Spleen (tissue), 7 donors: Measurements from ENCODE around the gene STOM.

Experiments
- POLR2A ChIP-seq, 3 donors: fragments of 450-650 bp; IDR thresholded peaks; one replicate each; pipeline ENCODE4 v1.5.1; 2017; ENCODE audit warnings: antibody characterized with exemption in 3 of 3, mild to moderate bottlenecking in 1 of 3
- TF ChIP-seq, protein P1 (sequence below), 11 experiments: fragments of 200-600 bp in 7 of 11; fragments of 450-650 bp in 4 of 11; sonication (generic) in 4 of 11; IDR thresholded peaks in 8 of 11; conservative IDR thresholded peaks in 3 of 11; 1 replicate in 7 of 11; 2 replicates in 4 of 11; pipeline versions ENCODE4 v1.4.0 to v1.8.0; 2016 to 2021; ENCODE audit warnings: antibody characterized with exemption in 11 of 11, inconsistent platforms in 4 of 11, mild to moderate bottlenecking in 1 of 11
- donor health status: DM: no; HTN: no; CAD: no; lungs with moderate emphysema.
- donor health status: DM: no; HTN: no; CAD: no.
- donor health status: DM: no; HTN: no; CAD: no.

DNA sequence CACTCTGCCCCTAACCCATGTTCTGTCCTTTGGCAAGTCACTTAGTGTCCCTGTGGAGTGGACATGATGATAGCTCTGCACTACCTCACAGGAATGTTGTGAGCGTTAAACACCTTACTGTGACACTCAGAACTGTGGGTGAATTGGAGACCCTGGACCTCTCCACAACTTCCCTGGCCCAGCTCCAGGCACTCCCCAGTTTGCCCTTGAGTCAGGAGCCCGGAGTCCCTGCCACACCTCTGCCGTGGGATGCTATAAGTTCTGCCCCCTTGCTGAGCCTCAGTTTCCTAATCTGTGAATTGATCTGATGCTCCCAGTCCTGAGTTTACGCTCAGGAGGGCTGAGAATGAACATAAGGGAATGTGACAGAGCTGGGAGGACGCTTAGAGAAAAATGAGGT, 67.7 kb downstream of the STOM start:
- TF ChIP-seq, protein P1, sequence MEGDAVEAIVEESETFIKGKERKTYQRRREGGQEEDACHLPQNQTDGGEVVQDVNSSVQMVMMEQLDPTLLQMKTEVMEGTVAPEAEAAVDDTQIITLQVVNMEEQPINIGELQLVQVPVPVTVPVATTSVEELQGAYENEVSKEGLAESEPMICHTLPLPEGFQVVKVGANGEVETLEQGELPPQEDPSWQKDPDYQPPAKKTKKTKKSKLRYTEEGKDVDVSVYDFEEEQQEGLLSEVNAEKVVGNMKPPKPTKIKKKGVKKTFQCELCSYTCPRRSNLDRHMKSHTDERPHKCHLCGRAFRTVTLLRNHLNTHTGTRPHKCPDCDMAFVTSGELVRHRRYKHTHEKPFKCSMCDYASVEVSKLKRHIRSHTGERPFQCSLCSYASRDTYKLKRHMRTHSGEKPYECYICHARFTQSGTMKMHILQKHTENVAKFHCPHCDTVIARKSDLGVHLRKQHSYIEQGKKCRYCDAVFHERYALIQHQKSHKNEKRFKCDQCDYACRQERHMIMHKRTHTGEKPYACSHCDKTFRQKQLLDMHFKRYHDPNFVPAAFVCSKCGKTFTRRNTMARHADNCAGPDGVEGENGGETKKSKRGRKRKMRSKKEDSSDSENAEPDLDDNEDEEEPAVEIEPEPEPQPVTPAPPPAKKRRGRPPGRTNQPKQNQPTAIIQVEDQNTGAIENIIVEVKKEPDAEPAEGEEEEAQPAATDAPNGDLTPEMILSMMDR (IDR thresholded peaks at IDR 0.05 in 8 of 11, conservative IDR thresholded peaks at IDR 0.05 in 3 of 11), result no peak
- TF ChIP-seq POLR2A (IDR thresholded peaks at IDR 0.05), result no peak
